H1 (cell line): Measurements from ENCODE around the gene TRAPPC5. TPM values are rescaled to one million over a fixed set of nuclear protein-coding genes. Genes with fewer than 3 reads are reported as not detected.

Experiments used
- polyA plus RNA-seq, 7 experiments: library from polyadenylated mRNA; depleted of rRNA in 3 of 7; stranded (reverse) in 5 of 7; unstranded in 2 of 7; fragments of >200 nt in 5 of 7; fragments of 200-250 nt in 2 of 7; gene quantifications; 1 replicate in 5 of 7; 2 replicates in 1 of 7; 4 replicates in 1 of 7; pipeline versions ENCODE4 v1.2.1 to v1.2.3, GENCODE V29; 2011 to 2013; ENCODE audit warnings: missing spikeins in 2 of 7, mixed read lengths in 2 of 7
- total RNA-seq: library from RNA; stranded (reverse); fragmentation: NEBNext Ultra II Directional; extraction: Animal tissue kit (Norgen Biotek cat#: 25700); gene quantifications from 2 replicates; pipeline ENCODE4 v1.2.1, GENCODE V29; 2021

TRAPPC5 gene
- total and polyA plus RNA-seq, 2 of the 8 experiments (the other 6 are each of a cell fraction or from before 2014, with no cell fraction given) = 109 to 120 TPM

Other genes starting within 250 kb of the TRAPPC5 start
- gene PEX11G, start 191.8 kb upstream of the TRAPPC5 start, total RNA-seq = 1.8 and 2.1 TPM in 2 replicates
- gene PEX11G, start 191.8 kb upstream of the TRAPPC5 start, polyA plus RNA-seq (2011; rRNA removed) = 4.3 and 5.3 TPM in 2 replicates
- gene ZNF358, start 164.7 kb upstream of the TRAPPC5 start, total RNA-seq = 40.0 and 44.0 TPM in 2 replicates
- 60.3 and 117 TPM in 2 replicates for gene ZNF358, start 164.7 kb upstream of the TRAPPC5 start, polyA plus RNA-seq (2011; rRNA removed)
- 15.8 and 19.1 TPM in 2 replicates for gene MCOLN1, start 158.2 kb upstream of the TRAPPC5 start, total RNA-seq
- 40.0 and 42.8 TPM in 2 replicates for gene MCOLN1, start 158.2 kb upstream of the TRAPPC5 start, polyA plus RNA-seq (2011; rRNA removed)
- gene PNPLA6, start 145.1 kb upstream of the TRAPPC5 start, total RNA-seq = 121 and 123 TPM in 2 replicates
- gene PNPLA6, start 145.1 kb upstream of the TRAPPC5 start, polyA plus RNA-seq (2011; rRNA removed) = 55.1 and 121 TPM in 2 replicates
- gene CAMSAP3, start 85.0 kb upstream of the TRAPPC5 start, total RNA-seq = 30.4 and 32.5 TPM in 2 replicates
- gene CAMSAP3, start 85.0 kb upstream of the TRAPPC5 start, polyA plus RNA-seq (2011; rRNA removed) = 11.4 and 19.6 TPM in 2 replicates
- 49.4 and 51.4 TPM in 2 replicates for gene XAB2, start 51.3 kb upstream of the TRAPPC5 start, total RNA-seq
- gene XAB2, start 51.3 kb upstream of the TRAPPC5 start, polyA plus RNA-seq (2011; rRNA removed) = 48.2 and 74.4 TPM in 2 replicates
- 105 and 127 TPM in 2 replicates for gene PET100, start 51.0 kb upstream of the TRAPPC5 start, total RNA-seq
- gene PET100, start 51.0 kb upstream of the TRAPPC5 start, polyA plus RNA-seq (2011; rRNA removed) = 36.1 and 80.8 TPM in 2 replicates
- not detected in 2 replicates for gene PCP2, start 47.1 kb upstream of the TRAPPC5 start, total RNA-seq
- 0.49 TPM in 1 of 2 replicates, not detected in the other for gene PCP2, start 47.1 kb upstream of the TRAPPC5 start, polyA plus RNA-seq (2011; rRNA removed)
- 51.5 and 52.9 TPM in 2 replicates for gene STXBP2, start 43.7 kb upstream of the TRAPPC5 start, total RNA-seq
- 53.8 and 82.7 TPM in 2 replicates for gene STXBP2, start 43.7 kb upstream of the TRAPPC5 start, polyA plus RNA-seq (2011; rRNA removed)
- gene RETN, start 11.8 kb upstream of the TRAPPC5 start, total RNA-seq = not detected in 2 replicates
- gene RETN, start 11.8 kb upstream of the TRAPPC5 start, polyA plus RNA-seq (2011; rRNA removed) = not detected in 2 replicates
- not detected in 2 replicates for gene MCEMP1, start 3.7 kb upstream of the TRAPPC5 start, total RNA-seq
- gene MCEMP1, start 3.7 kb upstream of the TRAPPC5 start, polyA plus RNA-seq (2011; rRNA removed) = 0.13 TPM in 1 of 2 replicates, not detected in the other
- gene FCER2, start 21.3 kb downstream of the TRAPPC5 start, total RNA-seq = 0.29 TPM in 1 of 2 replicates, not detected in the other
- gene FCER2, start 21.3 kb downstream of the TRAPPC5 start, polyA plus RNA-seq (2011; rRNA removed) = 0.67 TPM in 2 replicates
- 0.35 and 1.0 TPM in 2 replicates for gene CLEC4G, start 51.3 kb downstream of the TRAPPC5 start, total RNA-seq
- 2.9 and 3.2 TPM in 2 replicates for gene CLEC4G, start 51.3 kb downstream of the TRAPPC5 start, polyA plus RNA-seq (2011; rRNA removed)
- gene CD209, start 66.7 kb downstream of the TRAPPC5 start, total RNA-seq = 0.22 TPM in 1 of 2 replicates, not detected in the other
- gene CD209, start 66.7 kb downstream of the TRAPPC5 start, polyA plus RNA-seq (2011; rRNA removed) = 0.03 and 0.05 TPM in 2 replicates
- gene CLEC4M, start 82.4 kb downstream of the TRAPPC5 start, total RNA-seq = not detected in 2 replicates
- not detected in 2 replicates for gene CLEC4M, start 82.4 kb downstream of the TRAPPC5 start, polyA plus RNA-seq (2011; rRNA removed)
- 10.4 and 11.0 TPM in 2 replicates for gene EVI5L, start 149.4 kb downstream of the TRAPPC5 start, total RNA-seq
- gene EVI5L, start 149.4 kb downstream of the TRAPPC5 start, polyA plus RNA-seq (2011; rRNA removed) = 7.2 and 13.1 TPM in 2 replicates
- 23.9 and 25.3 TPM in 2 replicates for gene PRR36, start 193.6 kb downstream of the TRAPPC5 start, total RNA-seq
- 1.6 and 3.4 TPM in 2 replicates for gene PRR36, start 193.6 kb downstream of the TRAPPC5 start, polyA plus RNA-seq (2011; rRNA removed)
- 2.9 and 3.4 TPM in 2 replicates for gene LRRC8E, start 207.7 kb downstream of the TRAPPC5 start, total RNA-seq
- 2.7 and 2.8 TPM in 2 replicates for gene LRRC8E, start 207.7 kb downstream of the TRAPPC5 start, polyA plus RNA-seq (2011; rRNA removed)
- 38.3 and 41.5 TPM in 2 replicates for gene MAP2K7, start 223.0 kb downstream of the TRAPPC5 start, total RNA-seq
- 8.9 and 16.6 TPM in 2 replicates for gene MAP2K7, start 223.0 kb downstream of the TRAPPC5 start, polyA plus RNA-seq (2011; rRNA removed)
- 3.7 and 4.3 TPM in 2 replicates for gene TGFBR3L, start 234.0 kb downstream of the TRAPPC5 start, total RNA-seq
- gene TGFBR3L, start 234.0 kb downstream of the TRAPPC5 start, polyA plus RNA-seq (2011; rRNA removed) = 3.1 and 8.9 TPM in 2 replicates
- 20.3 and 22.9 TPM in 2 replicates for gene SNAPC2, start 239.5 kb downstream of the TRAPPC5 start, total RNA-seq
- 18.2 and 29.0 TPM in 2 replicates for gene SNAPC2, start 239.5 kb downstream of the TRAPPC5 start, polyA plus RNA-seq (2011; rRNA removed)
- gene CTXN1, start 245.3 kb downstream of the TRAPPC5 start, total RNA-seq = 58.0 and 64.5 TPM in 2 replicates
- 16.4 and 39.1 TPM in 2 replicates for gene CTXN1, start 245.3 kb downstream of the TRAPPC5 start, polyA plus RNA-seq (2011; rRNA removed)